CD4-positive, alpha-beta T cell (primary cell): ENCODE data around the gene NPTX2. TPM values are rescaled to one million over a fixed set of nuclear protein-coding genes. Genes with fewer than 3 reads are reported as not detected.

Source experiments
- ATAC-seq: fragments of 200-7000 bp; cut with Tn5 transposase; one replicate; pipeline ENCODE4 v1.10.0; 2022; ENCODE audit warnings: mild to moderate bottlenecking; ENCODE audit not compliant: poor library complexity
- CTCF ChIA-PET: fragments of 350-600 bp; sonication (Branson Sonifier 250); formaldehyde crosslinking; loops from one replicate; lab custom pipeline; 2021; ENCODE audit warnings: antibody characterized with exemption, inconsistent platforms; lab: Charles Lee
- POLR2A ChIA-PET: fragments of 350-600 bp; sonication (Branson Sonifier 250); formaldehyde crosslinking; loops from one replicate; lab custom pipeline; 2021; ENCODE audit warnings: antibody characterized with exemption, inconsistent platforms; lab: Charles Lee
- DNase-seq, 14 experiments: peaks; one replicate each; pipeline ENCODE4 v3.0.0-alpha.2; 2013 to 2020; ENCODE audit warnings: mixed read lengths in 2 of 14
- H3K27ac ChIP-seq, 2 donors: one replicate each; pipeline versions ENCODE4 v1.5.1 to v1.7.0; 2013; ENCODE audit warnings: low read length in 2 of 2, low read depth in 1 of 2, mild to moderate bottlenecking in 1 of 2
- H3K27me3 ChIP-seq, 2 experiments: 1 replicate in 1 of 2; 2 replicates in 1 of 2; pipeline versions ENCODE4 v1.6.1 to v1.7.0; 2013; ENCODE audit warnings: low read length in 2 of 2, control low read depth in 1 of 2, mild to moderate bottlenecking in 1 of 2, moderate library complexity in 1 of 2; ENCODE audit not compliant: insufficient read depth in 2 of 2, control insufficient read depth in 1 of 2
- H3K36me3 ChIP-seq: one replicate; pipeline ENCODE4 v1.6.1; 2013; ENCODE audit warnings: low read length, control low read depth; ENCODE audit not compliant: insufficient read depth
- H3K4me1 ChIP-seq: one replicate; pipeline ENCODE4 v1.6.1; 2013; ENCODE audit warnings: low read length, control low read depth; ENCODE audit not compliant: insufficient read depth
- H3K4me3 ChIP-seq: one replicate; pipeline ENCODE4 v1.5.1; 2013; ENCODE audit warnings: mild to moderate bottlenecking, low read length, moderate library complexity
- H3K9me3 ChIP-seq, 2 experiments: 1 replicate in 1 of 2; 2 replicates in 1 of 2; pipeline versions ENCODE4 v1.6.1 to v1.7.0; 2013; ENCODE audit warnings: low read length in 2 of 2, mild to moderate bottlenecking in 2 of 2, control low read depth in 1 of 2, moderate library complexity in 1 of 2; ENCODE audit not compliant: control insufficient read depth in 1 of 2, insufficient read depth in 1 of 2
- H3K27ac Mint-ChIP-seq: one replicate; pipeline ENCODE4 v1.8.0; 2020; ENCODE audit warnings: mixed read lengths
- H3K27me3 Mint-ChIP-seq: one replicate; pipeline ENCODE4 v1.8.0; 2021; ENCODE audit warnings: mixed read lengths
- H3K36me3 Mint-ChIP-seq: one replicate; pipeline ENCODE4 v1.8.0; 2021; ENCODE audit warnings: low read depth, mixed read lengths
- H3K4me1 Mint-ChIP-seq: one replicate; pipeline ENCODE4 v1.8.0; 2021; ENCODE audit warnings: low read depth, mixed read lengths
- H3K4me3 Mint-ChIP-seq: one replicate; pipeline ENCODE4 v1.8.0; 2020; ENCODE audit warnings: mild to moderate bottlenecking, mixed read lengths
- H3K9me3 Mint-ChIP-seq: one replicate; pipeline ENCODE4 v1.8.0; 2020; ENCODE audit warnings: mixed read lengths
- CTCF ChIP-seq: fragments of 200-600 bp; IDR thresholded peaks from one replicate; pipeline ENCODE4 v1.8.0; 2022; ENCODE audit warnings: antibody characterized with exemption, mild to moderate bottlenecking
- intact Hi-C, 2 experiments: fragments of 100-400 bp; cut with DNase I in 1 of 2; cut with micrococcal nuclease in 1 of 2; formaldehyde crosslinking; loops; one replicate each; pipeline versions ENCODE4 v1.15.1 to v1.9.0; 2023 to 2025; cut with DNase I, micrococcal nuclease
- total RNA-seq, 174 experiments: library from RNA in 2 of 174; stranded (reverse) in 2 of 174; gene quantifications; one replicate each; pipeline ENCODE4 v1.2.3 and lab custom pipeline; 2021 to 2026

Gene NPTX2
- total RNA-seq, 2 experiments from 2014 or later: not detected

DNA sequence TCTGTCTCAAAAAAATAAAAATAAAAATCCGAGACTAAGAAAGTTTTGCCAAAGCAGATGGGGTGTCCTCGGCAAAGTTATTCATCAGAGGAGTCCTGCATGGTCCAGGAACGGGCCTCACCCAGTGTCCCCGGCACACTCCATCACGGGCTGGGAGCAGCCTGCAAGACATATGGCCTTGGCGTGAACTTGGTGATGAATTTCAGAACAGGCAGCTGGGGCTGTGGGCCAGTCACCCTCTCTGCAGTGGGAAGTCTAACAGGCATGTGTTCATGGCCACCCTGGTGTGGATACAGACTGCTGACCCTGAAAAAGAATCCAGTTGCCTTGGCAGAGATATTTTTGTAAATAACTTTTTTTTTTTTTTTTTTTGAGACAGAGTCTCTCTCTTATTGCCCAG lies 34.7 kb downstream of the NPTX2 start:
- H3K36me3 Mint-ChIP-seq: no peaks in the 10 kb centered on the region
- peaks cover 6% of the 10 kb centered on the region for H3K9me3 Mint-ChIP-seq
- H3K9me3 ChIP-seq: peaks cover 7 to 10% of the 10 kb centered on the region in 2 experiments
- POLR2A ChIA-PET: no interaction called here
- no peaks in the 10 kb centered on the region for H3K36me3 ChIP-seq
- no peaks in the 10 kb centered on the region for H3K4me1 ChIP-seq
- no peak for TF ChIP-seq CTCF
- no peaks in the 10 kb centered on the region for H3K4me1 Mint-ChIP-seq
- DNase-seq: no peak
- intact Hi-C loops: no loop called here
- CTCF ChIA-PET: no interaction called here
- no peak overlapping the region for H3K4me3 ChIP-seq
- H3K27ac ChIP-seq: no peak overlapping the region
- H3K4me3 Mint-ChIP-seq: no peak overlapping the region
- ATAC-seq: no peak
- H3K27ac Mint-ChIP-seq: no peak overlapping the region
- H3K27me3 ChIP-seq: no peaks in the 10 kb centered on the region
- no peaks in the 10 kb centered on the region for H3K27me3 Mint-ChIP-seq

DNA sequence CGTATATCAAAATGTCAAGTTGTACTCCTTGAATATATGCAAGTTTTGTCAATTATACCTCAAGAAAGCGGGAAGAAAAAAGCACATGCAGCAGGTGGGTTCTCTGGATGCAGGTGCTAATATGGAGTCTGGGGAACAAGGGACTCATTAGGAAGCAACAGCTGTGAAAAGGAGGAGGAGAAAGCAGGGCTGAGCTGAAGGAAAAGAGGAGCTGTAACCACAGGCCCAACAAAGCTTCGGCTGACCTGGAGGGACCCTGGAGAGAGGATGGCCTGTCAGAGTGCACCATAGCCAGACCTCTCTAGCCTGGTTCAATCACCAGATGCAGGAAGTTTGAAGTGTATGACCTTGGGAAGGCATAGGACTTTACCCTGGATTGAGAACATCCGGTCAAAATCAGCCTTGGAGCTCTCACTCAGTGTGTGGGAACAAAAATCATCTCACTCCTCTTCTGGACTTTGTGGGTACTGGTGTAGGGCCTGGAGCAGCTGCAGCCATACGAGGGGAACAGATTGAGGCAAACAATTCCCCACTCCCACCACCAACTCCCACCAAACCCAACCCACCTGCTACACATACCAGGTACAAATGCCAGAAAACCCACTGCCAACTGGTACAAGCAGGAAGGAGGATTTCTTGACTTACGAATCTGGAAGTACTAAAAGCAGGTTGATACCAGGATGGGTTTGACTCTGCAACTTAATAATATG lies 36.7 kb downstream of the NPTX2 start:
- H3K4me1 ChIP-seq: no peaks in the 10 kb centered on the region
- no peaks in the 10 kb centered on the region for H3K27me3 ChIP-seq
- no peaks in the 10 kb centered on the region for H3K36me3 ChIP-seq
- H3K9me3 ChIP-seq: peaks cover 7 to 21% of the 10 kb centered on the region in 2 experiments
- no peaks in the 10 kb centered on the region for H3K36me3 Mint-ChIP-seq
- ChIA-PET POLR2A (no interaction called here), CTCF (no interaction called here)
- no peak for TF ChIP-seq CTCF
- H3K4me3 ChIP-seq: no peak overlapping the region
- H3K27me3 Mint-ChIP-seq: no peaks in the 10 kb centered on the region
- peaks cover 6% of the 10 kb centered on the region for H3K9me3 Mint-ChIP-seq
- intact Hi-C loops: no loop called here
- ATAC-seq (no peak), DNase-seq (no peak)
- H3K4me1 Mint-ChIP-seq: no peaks in the 10 kb centered on the region
- no peak overlapping the region for H3K27ac ChIP-seq
- H3K4me3 Mint-ChIP-seq: no peak overlapping the region
- H3K27ac Mint-ChIP-seq: no peak overlapping the region

DNA sequence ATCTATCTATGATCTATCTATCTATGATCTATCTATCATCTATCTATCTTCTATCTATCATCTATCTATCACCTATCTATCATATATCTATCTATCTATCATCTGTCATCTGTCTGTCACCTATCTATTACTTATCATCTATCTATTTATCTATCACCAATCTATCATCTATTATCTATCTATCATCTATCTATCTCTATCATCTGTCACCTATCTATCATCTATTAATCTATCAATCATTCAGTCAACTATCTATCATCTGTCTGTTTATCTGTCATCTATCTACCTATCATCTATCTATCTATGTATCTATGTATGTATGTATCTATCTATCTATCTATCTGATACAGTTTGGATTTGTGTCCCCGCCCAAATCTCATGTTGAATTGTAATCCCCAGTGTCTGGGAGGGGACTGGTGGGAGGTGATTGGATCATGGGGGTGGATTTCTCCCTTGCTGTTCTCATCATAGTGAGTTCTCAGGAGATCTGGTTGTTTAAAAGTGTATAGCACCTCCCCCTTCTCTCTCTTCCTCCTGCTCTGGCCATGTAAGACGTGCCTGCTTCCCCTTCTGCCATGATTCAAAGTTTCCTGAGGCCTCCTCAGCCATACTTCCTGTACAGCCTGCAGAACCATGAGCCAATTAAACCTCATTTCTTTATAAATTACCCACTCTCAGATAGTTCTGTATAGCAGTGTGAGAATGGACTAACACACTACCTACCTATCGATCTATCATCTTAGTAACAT lies 37.6 kb downstream of the NPTX2 start:
- peaks cover 0 to 19% of the 10 kb centered on the region in 2 experiments for H3K9me3 ChIP-seq
- Mint-ChIP-seq H3K27ac (no peak overlapping the region), H3K4me1 (no peaks in the 10 kb centered on the region), H3K4me3 (no peak overlapping the region), H3K36me3 (no peaks in the 10 kb centered on the region), H3K9me3 (peaks cover 3% of the 10 kb centered on the region), H3K27me3 (no peaks in the 10 kb centered on the region)
- DNase-seq: no peak
- no peaks in the 10 kb centered on the region for H3K27me3 ChIP-seq
- ChIA-PET CTCF (no interaction called here), POLR2A (no interaction called here)
- ATAC-seq: no peak
- intact Hi-C loops: no loop called here
- no peaks in the 10 kb centered on the region for H3K4me1 ChIP-seq
- H3K27ac ChIP-seq: no peak overlapping the region
- H3K36me3 ChIP-seq: no peaks in the 10 kb centered on the region
- no peak overlapping the region for H3K4me3 ChIP-seq
- TF ChIP-seq CTCF: no peak
